Measurements from ENCODE around the gene ZNF593. TPM values are rescaled to one million over a fixed set of nuclear protein-coding genes. Genes with fewer than 3 reads are reported as not detected.

ZNF593 gene
- total RNA-seq: 11.6 TPM
- long read RNA-seq, transcript ZNF593-202 (3 exons, 675 nt): major isoform, 8 of 8 reads
- long read RNA-seq, partial matches to known transcripts: 0 of 8 reads
- long read RNA-seq, other reads (novel, unspliced or antisense): 0 of 8 reads

GRCh38 chr1:26169669-26170471, at the start of gene ZNF593:
ZNF593 (plus strand) TSS chr1:26169908; CDS start chr1:26169984, 76 bp downstream.
- peak; percentile 96 for DNase-seq
- intact Hi-C loops (cut with micrococcal nuclease): loop anchor here (10.0 kb wide), 1 partner anchor 65 kb away; no protein-coding TSS in a partner anchor
- peak; percentile 96 for ATAC-seq

- peak; percentile 39 for ATAC-seq
- intact Hi-C loops (cut with micrococcal nuclease): no loop called here
Measured at GRCh38 chr1:26121854-26122773, 47.6 kb upstream of the ZNF593 start.

GRCh38 chr1:26122988-26123973, 46.4 kb upstream of the ZNF593 start:
- ATAC-seq (peak; percentile 17), DNase-seq (no peak)
- intact Hi-C loops (cut with micrococcal nuclease): no loop called here

More at GRCh38 chr1:26121854-26122773, 47.6 kb upstream of the ZNF593 start:
- DNase-seq: no peak

- ATAC-seq (no peak), DNase-seq (no peak)
- intact Hi-C loops (cut with micrococcal nuclease): no loop called here
Measured at GRCh38 chr1:26124418-26125331, 45.0 kb upstream of the ZNF593 start.

- no peak for DNase-seq
- no peak for ATAC-seq
- intact Hi-C loops (cut with micrococcal nuclease): no loop called here
Measured at GRCh38 chr1:26125382-26125781, 44.3 kb upstream of the ZNF593 start.

- no peak for ATAC-seq
- DNase-seq: no peak
- intact Hi-C loops (cut with micrococcal nuclease): no loop called here
Measured at GRCh38 chr1:26125946-26126320, 43.8 kb upstream of the ZNF593 start.

GRCh38 chr1:26126321-26127084, 43.2 kb upstream of the ZNF593 start:
- DNase-seq (no peak), ATAC-seq (peak; percentile 59)
- intact Hi-C loops (cut with micrococcal nuclease): no loop called here

GRCh38 chr1:26127235-26128163, 42.2 kb upstream of the ZNF593 start:
- no peak for DNase-seq
- ATAC-seq: peak; percentile 56
- intact Hi-C loops (cut with micrococcal nuclease): no loop called here

GRCh38 chr1:26129778-26130177, 39.9 kb upstream of the ZNF593 start:
- intact Hi-C loops (cut with micrococcal nuclease): no loop called here
- DNase-seq: no peak
- ATAC-seq: no peak

GRCh38 chr1:26130695-26131094, 39.0 kb upstream of the ZNF593 start:
- no peak for DNase-seq
- intact Hi-C loops (cut with micrococcal nuclease): no loop called here
- ATAC-seq: no peak

- ATAC-seq: no peak
- intact Hi-C loops (cut with micrococcal nuclease): no loop called here
- no peak for DNase-seq
Measured at GRCh38 chr1:26132128-26132833, 37.4 kb upstream of the ZNF593 start.

- DNase-seq: no peak
- ATAC-seq: no peak
- intact Hi-C loops (cut with micrococcal nuclease): no loop called here
Measured at GRCh38 chr1:26132834-26133167, 36.9 kb upstream of the ZNF593 start.

GRCh38 chr1:26134466-26134865, 35.2 kb upstream of the ZNF593 start:
- intact Hi-C loops (cut with micrococcal nuclease): no loop called here
- ATAC-seq: no peak
- DNase-seq: no peak

- ATAC-seq (no peak), DNase-seq (no peak)
- intact Hi-C loops (cut with micrococcal nuclease): no loop called here
Measured at GRCh38 chr1:26138974-26139558, 30.6 kb upstream of the ZNF593 start.

GRCh38 chr1:26142159-26142558, 27.5 kb upstream of the ZNF593 start:
- intact Hi-C loops (cut with micrococcal nuclease): no loop called here
- ATAC-seq (no peak), DNase-seq (no peak)
